ENCODE measurements around the gene PRR32. TPM values are rescaled to one million over a fixed set of nuclear protein-coding genes. Genes with fewer than 3 reads are reported as not detected.
A peak's percentile ranks its signal among the peaks of the same experiment; 100 is the strongest.
"Not testable (repeated sequence)": the region's sequence is repeated elsewhere in the genome, so short reads cannot be mapped to it uniquely, and the experiment has no call there.

Gene PRR32, protein sequence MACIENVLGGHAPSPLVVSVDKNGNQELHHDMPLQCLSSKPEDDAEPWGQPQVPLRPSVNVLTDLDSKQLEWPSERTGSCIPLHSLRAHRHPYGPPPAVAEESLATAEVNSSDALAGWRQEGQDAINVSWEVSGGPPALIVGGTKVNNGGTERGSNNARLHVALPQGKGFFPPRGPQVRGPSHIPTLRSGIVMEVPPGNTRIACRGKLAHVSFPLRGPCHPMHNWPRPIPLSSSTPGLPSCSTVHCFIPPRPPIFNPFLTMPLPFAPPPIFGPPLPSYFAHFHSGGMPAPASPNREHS
- total RNA-seq = under 1 TPM in 1 of 7 donors, not detected in 6; 0.46 TPM
- not detected for polyA plus RNA-seq
- long read RNA-seq, donor 1 = 0 reads
- long read RNA-seq, donor 2 = 0 reads
- long read RNA-seq, donor 3 = 0 reads

DNA sequence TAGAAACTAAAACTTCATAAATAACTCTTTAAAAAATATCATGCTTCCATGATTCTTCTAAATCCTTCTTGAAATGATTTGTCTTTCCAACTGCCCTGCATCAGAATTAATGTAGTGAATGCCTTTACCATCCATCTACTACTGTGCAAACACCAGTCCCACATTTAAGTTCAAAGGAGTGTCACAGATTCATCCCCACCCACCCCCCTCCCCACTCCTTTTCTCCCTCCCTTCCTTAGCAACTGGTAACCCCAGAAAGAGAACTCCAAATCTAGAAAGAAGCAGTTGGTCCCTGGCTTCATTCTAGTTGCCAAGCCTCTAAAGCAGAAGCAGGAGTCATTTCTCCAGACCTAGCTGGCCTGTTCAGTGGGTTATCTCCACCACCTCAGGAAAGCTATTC is at the start of gene PRR32:
TSS of gene PRR32 (plus strand) at position 301 of the 400 bp plus-strand sequence. CDS start 115 bp downstream, outside the sequence.
- Histone ChIP-seq H3K36me3 (no peaks in the 10 kb centered on the region), H3K4me1 (ENCODE audit: insufficient read depth) (no peaks in the 10 kb centered on the region), H3K27me3 (no peaks in the 10 kb centered on the region), H3K27ac (no peak within 1 kb of the TSS), H3K9me3 (no peaks in the 10 kb centered on the region), H3K4me3 (no peak within 1 kb of the TSS)
- intact Hi-C loops (cut with DNase I) = no loop called here
- TF ChIP-seq, protein P1, sequence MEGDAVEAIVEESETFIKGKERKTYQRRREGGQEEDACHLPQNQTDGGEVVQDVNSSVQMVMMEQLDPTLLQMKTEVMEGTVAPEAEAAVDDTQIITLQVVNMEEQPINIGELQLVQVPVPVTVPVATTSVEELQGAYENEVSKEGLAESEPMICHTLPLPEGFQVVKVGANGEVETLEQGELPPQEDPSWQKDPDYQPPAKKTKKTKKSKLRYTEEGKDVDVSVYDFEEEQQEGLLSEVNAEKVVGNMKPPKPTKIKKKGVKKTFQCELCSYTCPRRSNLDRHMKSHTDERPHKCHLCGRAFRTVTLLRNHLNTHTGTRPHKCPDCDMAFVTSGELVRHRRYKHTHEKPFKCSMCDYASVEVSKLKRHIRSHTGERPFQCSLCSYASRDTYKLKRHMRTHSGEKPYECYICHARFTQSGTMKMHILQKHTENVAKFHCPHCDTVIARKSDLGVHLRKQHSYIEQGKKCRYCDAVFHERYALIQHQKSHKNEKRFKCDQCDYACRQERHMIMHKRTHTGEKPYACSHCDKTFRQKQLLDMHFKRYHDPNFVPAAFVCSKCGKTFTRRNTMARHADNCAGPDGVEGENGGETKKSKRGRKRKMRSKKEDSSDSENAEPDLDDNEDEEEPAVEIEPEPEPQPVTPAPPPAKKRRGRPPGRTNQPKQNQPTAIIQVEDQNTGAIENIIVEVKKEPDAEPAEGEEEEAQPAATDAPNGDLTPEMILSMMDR (IDR thresholded peaks at IDR 0.05) = no peak
- no peak for DNase-seq

GRCh38 chrX:126770179-126770578 is 49.4 kb upstream of the PRR32 start:
- intact Hi-C loops (cut with DNase I) = no loop called here
- Histone ChIP-seq H3K4me3 (no peak overlapping the region), H3K9me3 (no peaks in the 10 kb centered on the region), H3K36me3 (no peaks in the 10 kb centered on the region), H3K27ac (no peak overlapping the region), H3K27me3 (no peaks in the 10 kb centered on the region), H3K4me1 (ENCODE audit: insufficient read depth) (no peaks in the 10 kb centered on the region)
- WGBS, 3 donors = 21 to 24% (median 22%) methylated on average over 5 of the region's 5 CpGs
- no peak for TF ChIP-seq EP300 (IDR thresholded peaks at IDR 0.05)
- TF ChIP-seq, protein P1 (IDR thresholded peaks at IDR 0.05) = peak in 1 of 3 donors; percentile 14
- no peak for DNase-seq

- Histone ChIP-seq H3K4me3 (no peak overlapping the region), H3K9me3 (no peaks in the 10 kb centered on the region), H3K27ac (no peak overlapping the region), H3K27me3 (no peaks in the 10 kb centered on the region), H3K36me3 (no peaks in the 10 kb centered on the region), H3K4me1 (ENCODE audit: insufficient read depth) (no peaks in the 10 kb centered on the region)
- WGBS, 3 donors = 90 to 96% (median 92%) methylated on average over 2 of the region's 2 CpGs
- TF ChIP-seq, protein P1 (IDR thresholded peaks at IDR 0.05) = no peak
- TF ChIP-seq POLR2A (IDR thresholded peaks at IDR 0.05) (no peak), EP300 (IDR thresholded peaks at IDR 0.05) (no peak)
- no peak for DNase-seq
- intact Hi-C loops (cut with DNase I) = no loop called here
These were observed 34.0 kb upstream of the PRR32 start for GRCh38 chrX:126785539-126785938.

DNA sequence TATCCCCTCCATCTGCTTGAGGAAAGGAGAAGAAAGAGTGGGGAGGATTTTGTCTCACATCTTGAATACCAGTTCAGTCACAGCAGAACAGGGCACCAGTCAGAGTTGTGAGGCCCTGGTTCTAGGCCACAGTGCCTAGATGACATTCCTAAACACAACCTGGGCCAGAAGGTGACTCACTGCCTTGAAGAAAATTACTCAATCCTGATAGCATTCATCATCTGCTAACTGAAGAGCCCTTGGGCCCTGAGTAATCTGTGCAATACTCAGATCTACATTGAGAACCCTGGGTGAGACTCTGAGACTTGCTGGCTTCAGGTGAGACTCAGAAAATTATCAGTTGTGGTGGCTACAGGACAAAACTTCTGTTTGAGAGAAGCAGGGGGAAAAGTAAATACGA is 20.5 kb upstream of the PRR32 start:
- Histone ChIP-seq H3K27me3 (no peaks in the 10 kb centered on the region), H3K4me1 (ENCODE audit: insufficient read depth) (no peaks in the 10 kb centered on the region), H3K9me3 (no peaks in the 10 kb centered on the region), H3K27ac (no peak overlapping the region), H3K36me3 (no peaks in the 10 kb centered on the region), H3K4me3 (no peak overlapping the region)
- TF ChIP-seq EP300 (IDR thresholded peaks at IDR 0.05) (no peak), POLR2A (IDR thresholded peaks at IDR 0.05) (no peak)
- TF ChIP-seq, protein P1 (IDR thresholded peaks at IDR 0.05) = no peak
- DNase-seq = no peak
- 58 to 88% (median 67%) methylated on average over 1 of the region's 1 CpG for WGBS, 3 donors
- intact Hi-C loops (cut with DNase I) = no loop called here

GRCh38 chrX:126806784-126807183 is 12.7 kb upstream of the PRR32 start:
- H3K36me3 ChIP-seq; H3K4me1 ChIP-seq (ENCODE audit: insufficient read depth); H3K27ac ChIP-seq; intact Hi-C loops (cut with DNase I); DNase-seq; H3K9me3 ChIP-seq; H3K27me3 ChIP-seq; H3K4me3 ChIP-seq: not testable (repeated sequence)
- 74 to 77% (median 77%) methylated on average over 3 of the region's 3 CpGs for WGBS, 3 donors

All from ovary (tissue), 10 donors.